GM23248 (cell line): ENCODE results near the gene NAE1.

ENCODE experiments used
- EZH2 ChIP-seq: fragments of 200-600 bp; sonication (generic); IDR thresholded peaks from 2 replicates; pipeline ENCODE4 v1.6.1; 2018; ENCODE audit warnings: antibody characterized with exemption, mild to moderate bottlenecking; ENCODE audit not compliant: insufficient read depth, poor library complexity, severe bottlenecking
- EZH2phosphoT487 ChIP-seq: fragments of 200-600 bp; sonication (generic); IDR thresholded peaks from 2 replicates; pipeline ENCODE4 v1.6.1; 2018; ENCODE audit warnings: antibody characterized with exemption, moderate library complexity, mild to moderate bottlenecking, low read depth; ENCODE audit not compliant: insufficient read depth

DNA sequence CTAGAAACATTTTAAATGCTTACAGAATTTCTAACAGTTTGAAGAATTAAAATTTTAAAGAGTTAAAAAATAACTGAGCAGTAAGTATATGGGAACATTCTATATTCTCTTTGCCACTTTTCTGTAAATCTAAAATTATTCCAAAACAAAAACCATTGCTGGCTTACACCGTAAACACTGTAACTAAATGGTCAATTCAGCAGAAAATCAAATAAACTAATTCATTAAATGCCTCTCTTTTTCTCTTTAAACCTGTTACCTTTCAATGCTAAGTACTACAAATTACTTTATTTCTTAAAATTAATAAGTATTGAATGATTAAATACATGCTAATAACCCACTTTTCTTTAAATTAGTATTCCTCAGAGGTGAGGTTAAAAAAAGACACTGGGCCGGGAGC, 43.3 kb downstream of the NAE1 start:
- TF ChIP-seq EZH2 (no peak), EZH2phosphoT487 (no peak)
